Measurements from ENCODE around the gene KCNK15.
"Not testable (repeated sequence)": the region's sequence is repeated elsewhere in the genome, so short reads cannot be mapped to it uniquely, and the experiment has no call there.

Gene KCNK15

GRCh38 chr20:44758247-44759101 lies 12.8 kb downstream of the KCNK15 start:
- DNase-seq (ENCODE audit: low read depth in 2 of 2): no peak

DNA sequence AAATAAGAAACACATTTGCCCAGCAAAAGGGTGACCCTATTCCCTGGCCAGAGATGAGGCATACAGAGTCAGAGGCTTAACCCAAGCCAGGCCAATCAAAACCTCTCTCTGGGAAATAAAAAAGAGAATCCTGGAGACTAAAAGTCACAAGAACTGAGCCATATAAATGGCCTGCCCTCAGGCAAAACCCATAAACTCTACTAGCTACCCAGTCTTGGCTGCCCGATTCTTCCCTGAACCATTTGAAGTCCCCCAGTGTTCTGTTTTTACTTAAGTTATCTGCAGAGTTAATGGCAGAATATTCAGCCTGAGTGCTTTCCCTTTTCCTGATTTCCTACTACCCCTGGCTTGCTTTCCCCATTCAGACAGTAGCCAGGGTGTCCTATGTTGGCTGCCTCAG lies 13.9 kb downstream of the KCNK15 start:
- DNase-seq (ENCODE audit: low read depth in 2 of 2): no peak

DNA sequence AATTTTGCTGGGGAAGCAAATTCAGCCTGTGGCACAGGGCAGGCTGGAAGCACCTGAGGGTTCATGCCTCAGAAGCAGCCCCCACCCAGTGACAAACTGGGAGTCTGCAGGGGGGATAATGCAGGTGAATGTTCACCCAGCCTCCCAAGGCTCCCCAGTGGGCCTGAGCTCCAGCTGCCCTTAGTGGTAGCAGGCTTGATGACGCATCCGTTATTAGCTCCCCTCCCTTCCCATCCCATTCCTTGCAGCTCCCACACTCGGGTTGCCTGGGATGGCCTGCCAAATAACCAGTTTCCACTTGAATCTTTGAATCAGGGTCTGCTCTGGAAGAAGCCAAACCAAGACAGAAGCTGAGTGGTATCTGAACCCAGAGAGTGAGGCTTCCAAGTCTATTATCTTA lies 15.8 kb downstream of the KCNK15 start:
- no peak for DNase-seq (ENCODE audit: low read depth in 2 of 2)

DNA sequence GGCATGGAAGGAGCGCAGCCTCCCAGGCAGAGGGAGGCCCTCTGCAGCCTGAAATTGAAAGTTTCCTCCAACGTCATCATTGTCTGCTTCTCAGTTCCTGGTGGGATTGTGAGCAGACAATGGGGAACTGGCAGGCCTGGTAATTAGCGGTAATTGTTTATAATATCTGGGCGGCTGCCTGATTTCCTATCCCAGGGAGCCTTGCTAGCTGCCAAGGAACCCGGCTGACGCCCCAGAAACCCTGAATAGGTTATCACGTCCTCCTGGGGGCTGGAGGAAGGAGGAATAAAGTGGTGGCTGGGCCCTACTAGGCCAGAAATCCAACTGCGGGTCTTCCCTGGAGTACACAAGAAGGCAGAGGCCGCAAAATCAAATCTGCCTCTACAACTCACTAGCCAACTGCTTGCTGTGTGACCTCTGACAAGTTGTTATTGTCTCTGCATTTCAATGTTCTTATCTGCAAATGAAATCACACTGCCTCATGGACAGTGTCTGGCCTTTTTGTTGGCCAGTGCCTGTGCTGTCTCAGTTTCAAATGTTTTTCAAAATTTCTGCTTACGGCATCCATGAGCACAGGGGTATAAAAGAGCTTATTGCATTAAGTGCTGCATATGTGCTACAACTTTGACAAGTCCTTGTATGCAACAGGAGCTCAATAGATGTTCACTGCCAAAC lies 16.9 kb downstream of the KCNK15 start:
- DNase-seq (ENCODE audit: low read depth in 2 of 2): no peak

- not testable (repeated sequence) for DNase-seq (ENCODE audit: low read depth in 2 of 2)
These were observed 18.1 kb downstream of the KCNK15 start for GRCh38 chr20:44763798-44764197.

DNA sequence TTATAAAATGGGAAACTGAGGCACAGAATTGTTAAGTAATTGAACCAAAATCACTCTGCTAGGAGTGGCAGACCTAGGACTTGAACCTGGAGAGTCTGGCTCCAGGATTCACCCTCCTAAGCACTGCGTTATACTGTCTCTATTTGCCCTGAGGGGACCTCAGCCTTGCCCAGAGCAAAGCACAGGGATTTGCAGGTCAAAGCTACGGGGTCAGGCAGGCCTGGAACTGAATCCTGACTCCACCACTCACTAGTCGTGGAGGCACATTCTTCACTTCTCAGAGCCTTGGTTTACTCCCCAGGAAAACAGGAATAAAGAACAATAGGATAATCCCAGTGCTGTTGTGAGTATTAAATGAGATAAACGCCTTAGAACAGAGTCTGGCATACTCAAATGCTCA lies 19.4 kb downstream of the KCNK15 start:
- DNase-seq (ENCODE audit: low read depth in 2 of 2): no peak

DNA sequence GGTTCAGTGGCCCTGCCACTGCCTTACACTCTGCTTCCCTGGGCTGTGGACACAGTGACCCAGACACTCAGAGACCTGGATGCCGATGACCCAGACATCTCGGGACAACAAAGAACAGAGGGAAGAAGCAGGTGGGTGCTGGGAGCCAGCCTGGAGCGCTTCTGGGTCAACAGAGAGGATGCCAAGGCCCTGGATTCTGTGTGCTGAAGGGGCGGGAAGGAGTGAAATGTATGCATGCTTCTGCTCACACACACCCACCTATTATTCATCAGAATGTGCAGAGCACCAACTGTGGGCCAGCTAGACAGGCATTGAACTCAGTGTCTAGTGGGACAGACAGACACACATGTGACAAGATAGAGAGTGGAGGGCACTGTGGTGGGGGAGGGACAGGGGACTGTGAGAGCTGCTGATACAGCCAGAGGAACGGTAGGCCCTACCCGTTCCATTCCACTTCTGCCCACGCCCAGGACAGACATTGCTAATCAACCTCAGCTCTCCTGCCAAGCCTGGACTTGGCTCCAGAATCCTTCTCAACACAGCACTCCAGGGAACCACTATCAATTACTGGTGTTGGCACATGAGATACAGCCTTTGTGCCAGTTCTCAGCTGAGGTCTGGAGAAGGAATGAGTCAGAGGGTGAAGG lies 20.2 kb downstream of the KCNK15 start:
- no peak for DNase-seq (ENCODE audit: low read depth in 2 of 2)

GRCh38 chr20:44768256-44768655 lies 22.6 kb downstream of the KCNK15 start:
- DNase-seq (ENCODE audit: low read depth in 2 of 2): no peak

DNA sequence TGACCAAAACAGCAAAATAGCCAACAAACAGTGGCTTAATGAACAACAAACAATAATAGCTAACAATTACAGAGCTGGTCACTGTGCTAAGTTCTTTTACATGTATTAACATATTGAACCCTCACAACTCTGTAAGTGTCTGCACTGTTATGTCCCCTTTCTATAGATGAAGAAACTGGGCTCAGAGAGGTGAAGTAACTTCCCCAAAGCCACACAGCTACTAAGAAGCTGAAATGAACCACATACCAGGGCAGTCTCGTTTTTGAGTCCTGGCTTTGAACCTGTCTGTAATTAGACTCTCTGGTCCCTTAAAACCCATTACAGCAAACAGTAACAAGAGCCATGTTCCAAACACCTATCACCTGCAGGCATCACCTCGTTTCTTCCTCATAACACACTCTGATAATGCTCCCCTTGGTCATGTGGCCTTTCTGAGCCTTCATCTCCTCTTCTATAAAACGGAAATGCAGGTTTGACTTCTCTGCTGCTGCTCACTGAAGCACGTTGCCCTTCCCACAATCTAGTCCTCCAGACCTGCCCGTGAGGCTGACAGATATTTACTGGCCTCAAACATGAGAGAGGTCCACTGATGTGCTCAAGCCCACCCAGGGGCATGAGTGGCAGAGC lies 23.3 kb downstream of the KCNK15 start:
- DNase-seq (ENCODE audit: low read depth in 2 of 2): no peak

- DNase-seq (ENCODE audit: low read depth in 2 of 2): no peak
These were observed 23.8 kb downstream of the KCNK15 start for GRCh38 chr20:44769481-44769863.

DNA sequence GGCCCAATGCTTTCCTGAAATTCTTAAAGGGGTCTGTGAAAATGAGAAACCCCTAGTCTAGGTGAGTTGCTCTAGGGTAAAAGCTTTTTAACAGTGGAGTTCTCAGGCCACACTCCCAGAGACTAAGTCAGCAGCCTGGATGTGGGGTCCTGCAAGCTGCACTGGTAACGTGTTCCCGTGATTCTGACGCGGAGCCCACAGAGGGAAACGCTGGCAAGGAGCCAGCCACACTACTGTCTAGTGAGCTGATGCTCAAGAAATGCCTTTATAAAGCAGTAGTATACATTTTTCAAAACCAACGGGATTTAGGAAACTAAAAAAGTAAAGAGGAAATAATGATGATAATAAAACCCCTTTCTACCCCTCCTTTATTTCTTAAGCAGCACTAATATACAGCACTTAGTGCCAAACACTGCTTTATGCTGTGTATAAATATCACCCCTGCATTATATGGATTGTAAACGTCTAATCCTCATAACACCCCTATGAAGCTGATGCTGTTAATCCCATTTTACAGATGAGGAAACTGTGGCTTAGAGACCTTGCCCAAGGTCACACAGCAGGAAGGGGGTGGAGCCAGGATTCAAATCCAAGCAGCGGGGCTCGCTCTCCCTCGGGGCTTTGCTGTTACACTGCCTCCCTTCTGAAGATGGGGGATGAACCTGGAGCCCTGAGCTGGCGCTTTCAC lies 25.0 kb downstream of the KCNK15 start:
- no peak for DNase-seq (ENCODE audit: low read depth in 2 of 2)

- no peak for DNase-seq (ENCODE audit: low read depth in 2 of 2)
These were observed 25.5 kb downstream of the KCNK15 start for GRCh38 chr20:44771172-44771535.

DNA sequence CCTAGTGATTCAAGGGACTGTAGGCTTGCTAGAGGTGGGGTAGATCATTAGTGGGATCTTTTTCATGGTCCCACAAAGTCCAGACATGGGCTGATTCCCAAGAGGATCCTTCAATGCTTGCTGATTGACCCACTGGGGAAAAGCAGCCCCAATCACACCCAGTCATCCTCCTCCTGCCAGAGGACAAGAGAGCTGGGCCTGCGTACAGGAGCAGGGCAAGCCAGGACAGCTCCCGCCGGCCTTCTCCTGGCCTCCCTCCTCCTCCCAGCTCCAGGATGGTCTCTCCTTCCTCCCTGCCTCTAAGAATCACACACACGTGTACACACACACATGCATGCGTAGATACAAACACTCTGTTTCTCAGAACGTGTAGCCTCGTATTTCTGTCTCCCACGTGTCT lies 27.0 kb downstream of the KCNK15 start:
- no peak for DNase-seq (ENCODE audit: low read depth in 2 of 2)

GRCh38 chr20:44773070-44773829 lies 27.6 kb downstream of the KCNK15 start:
- no peak for DNase-seq (ENCODE audit: low read depth in 2 of 2)

GRCh38 chr20:44776980-44777379 lies 31.3 kb downstream of the KCNK15 start:
- DNase-seq (ENCODE audit: low read depth in 2 of 2): peak in 1 of 2 experiments; percentile 3

DNA sequence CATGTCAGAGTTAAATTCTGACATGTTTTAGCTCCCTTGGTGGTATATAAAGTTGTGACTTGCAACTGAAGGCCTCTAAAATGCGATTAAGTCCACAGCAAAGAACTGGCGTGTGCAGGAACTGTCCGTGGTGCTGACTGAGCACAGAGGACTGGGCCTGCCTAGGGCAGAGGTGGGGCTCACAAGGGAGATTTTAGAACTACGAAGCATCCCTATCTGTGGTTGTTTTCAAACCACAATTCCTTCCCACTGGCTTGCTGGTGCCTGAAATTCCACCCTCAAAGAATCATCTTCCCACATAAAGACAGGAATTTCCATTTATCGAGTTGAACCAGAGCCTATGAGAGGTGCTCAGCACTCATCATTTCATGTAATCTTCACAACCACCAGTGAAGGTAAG lies 34.6 kb downstream of the KCNK15 start:
- DNase-seq (ENCODE audit: low read depth in 2 of 2): peak; percentile 19 to 20

DNA sequence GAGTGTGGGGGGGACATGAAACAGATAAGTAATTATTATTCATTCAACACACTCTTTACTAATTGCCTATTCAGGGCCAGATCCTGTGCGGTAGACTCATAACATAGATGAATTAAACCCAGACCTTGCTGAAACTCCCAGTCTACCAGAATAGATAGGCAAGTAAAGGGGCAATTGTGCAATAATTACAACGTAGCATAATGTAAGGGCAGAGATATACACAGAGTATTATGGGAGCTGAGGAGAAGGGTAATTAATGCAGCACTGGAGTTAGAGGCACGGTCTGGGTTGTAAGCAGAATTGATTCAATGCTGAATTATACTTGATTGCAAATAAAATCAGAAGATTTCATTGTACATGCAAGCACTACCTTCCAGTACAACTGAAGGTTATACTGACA lies 35.5 kb downstream of the KCNK15 start:
- DNase-seq (ENCODE audit: low read depth in 2 of 2): no peak

GRCh38 chr20:44781791-44782190 lies 36.1 kb downstream of the KCNK15 start:
- no peak for DNase-seq (ENCODE audit: low read depth in 2 of 2)

DNA sequence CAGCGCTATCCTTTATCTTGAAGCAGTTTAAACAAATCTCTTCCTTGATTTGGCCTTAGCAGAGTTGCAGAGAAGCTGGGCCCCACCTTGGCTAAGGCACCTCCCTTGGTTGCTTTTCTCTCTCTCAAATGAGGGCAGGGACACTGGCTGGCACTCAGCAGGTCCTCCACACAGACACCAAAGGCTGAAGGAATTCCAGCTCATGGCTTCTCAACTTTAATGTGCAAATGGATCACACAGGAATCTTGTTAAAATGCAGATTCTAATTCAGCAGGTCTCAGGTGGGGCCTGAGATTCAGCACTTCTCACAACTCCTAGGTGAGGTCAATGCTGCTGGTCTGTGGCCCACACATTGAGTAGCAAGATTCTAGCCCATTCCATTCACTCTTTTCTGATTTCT lies 39.0 kb downstream of the KCNK15 start:
- no peak for DNase-seq (ENCODE audit: low read depth in 2 of 2)

- no peak for DNase-seq (ENCODE audit: low read depth in 2 of 2)
These were observed 40.1 kb downstream of the KCNK15 start for GRCh38 chr20:44785768-44786167.

GRCh38 chr20:44787299-44787698 lies 41.6 kb downstream of the KCNK15 start:
- no peak for DNase-seq (ENCODE audit: low read depth in 2 of 2)
